Mesendoderm (in vitro differentiated cells): ENCODE results near the gene ZNRF1.

ENCODE experiments used
- DNase-seq: peaks from one replicate; pipeline ENCODE4 v3.0.0; 2013
- H2AK5ac ChIP-seq: 2 replicates; pipeline ENCODE4 v1.6.1; 2013; ENCODE audit warnings: low read length, inconsistent platforms
- H2BK120ac ChIP-seq: 2 replicates; pipeline ENCODE4 v1.6.1; 2013; ENCODE audit warnings: low read depth, mild to moderate bottlenecking, low read length, moderate library complexity, mixed read lengths
- H2BK15ac ChIP-seq: replicated peaks from 2 replicates; pipeline ENCODE4 v1.6.1; 2013; ENCODE audit warnings: low read depth, mild to moderate bottlenecking, moderate library complexity
- H2BK5ac ChIP-seq: 2 replicates; pipeline ENCODE4 v1.6.1; 2013; ENCODE audit warnings: low read length, inconsistent platforms
- H3K18ac ChIP-seq: 2 replicates; pipeline ENCODE4 v1.6.1; 2013; ENCODE audit warnings: mild to moderate bottlenecking, low read length, mixed read lengths
- H3K23ac ChIP-seq: one replicate; pipeline ENCODE4 v1.6.1; 2013; ENCODE audit warnings: low read length
- H3K27ac ChIP-seq: 2 replicates; pipeline ENCODE4 v1.5.1; 2013; ENCODE audit warnings: low read depth, mild to moderate bottlenecking, inconsistent platforms, low read length, moderate library complexity
- H3K27me3 ChIP-seq: 2 replicates; pipeline ENCODE4 v1.6.1; 2013; ENCODE audit warnings: low read length, control low read depth, mild to moderate bottlenecking, inconsistent platforms; ENCODE audit not compliant: insufficient read depth, poor library complexity
- H3K36me3 ChIP-seq: 2 replicates; pipeline ENCODE4 v1.6.1; 2013; ENCODE audit warnings: low read length, inconsistent platforms; ENCODE audit not compliant: control insufficient read depth, insufficient read depth
- H3K4ac ChIP-seq: one replicate; pipeline ENCODE4 v1.6.1; 2013; ENCODE audit warnings: low read depth, mild to moderate bottlenecking, low read length, moderate library complexity
- H3K4me1 ChIP-seq: 2 replicates; pipeline ENCODE4 v1.6.1; 2013; ENCODE audit warnings: low read depth, low read length, inconsistent platforms; ENCODE audit not compliant: control insufficient read depth
- H3K4me2 ChIP-seq: 2 replicates; pipeline ENCODE4 v1.6.1; 2013; ENCODE audit warnings: low read length
- H3K4me3 ChIP-seq: 2 replicates; pipeline ENCODE4 v1.5.1; 2013; ENCODE audit warnings: mild to moderate bottlenecking, low read length
- H3K56ac ChIP-seq: one replicate; pipeline ENCODE4 v1.6.1; 2013; ENCODE audit warnings: low read length
- H3K79me1 ChIP-seq: 2 replicates; pipeline ENCODE4 v1.6.1; 2013; ENCODE audit warnings: low read length, inconsistent platforms
- H3K79me2 ChIP-seq: 2 replicates; pipeline ENCODE4 v1.6.1; 2013; ENCODE audit warnings: mild to moderate bottlenecking, low read length; ENCODE audit not compliant: control insufficient read depth, insufficient read depth
- H3K9ac ChIP-seq: 2 replicates; pipeline ENCODE4 v1.6.1; 2013; ENCODE audit warnings: low read length, inconsistent platforms
- H4K5ac ChIP-seq: one replicate; pipeline ENCODE4 v1.6.1; 2013; ENCODE audit warnings: low read length
- H4K8ac ChIP-seq: one replicate; pipeline ENCODE4 v1.6.1; 2013; ENCODE audit warnings: low read depth, mild to moderate bottlenecking, control low read depth, low read length, moderate library complexity
- WGBS: extraction: QIAGEN DNeasy Blood & Tissue Kit; methylation state at CpG from one replicate; pipeline ENCODE4 v1.1.7; 2013; ENCODE audit warnings: low lambda C conversion rate, missing lambda C conversion rate; ENCODE audit not compliant: insufficient coverage; ENCODE audit errors: extremely low coverage; 5-methylcytosine and 5-hydroxymethylcytosine counted together

ZNRF1 gene

GRCh38 chr16:75002474-75002873, 3.6 kb downstream of the ZNRF1 start:
- Histone ChIP-seq H3K79me2 (peaks cover 70% of the 10 kb centered on the region), H3K4me1 (peaks cover 8% of the 10 kb centered on the region), H2BK5ac (no peak overlapping the region), H4K8ac (no peak overlapping the region), H2BK15ac (no peak overlapping the region), H3K27me3 (no peaks in the 10 kb centered on the region), H3K36me3 (no peaks in the 10 kb centered on the region), H2BK120ac (no peak overlapping the region), H2AK5ac (no peak overlapping the region), H3K9ac (no peak overlapping the region), H4K5ac (no peak overlapping the region), H3K79me1 (peaks cover 26% of the 10 kb centered on the region), H3K56ac (no peak overlapping the region), H3K4me3 (no peak overlapping the region), H3K18ac (no peak overlapping the region), H3K4me2 (no peak overlapping the region), H3K27ac (no peak overlapping the region), H3K23ac (no peak overlapping the region), H3K4ac (no peak overlapping the region)
- DNase-seq: no peak
- WGBS: no CpG with 5 or more reads among the region's 9 CpGs

- Histone ChIP-seq H3K4me2 (no peak overlapping the region), H4K8ac (no peak overlapping the region), H3K4me1 (peaks cover 8% of the 10 kb centered on the region), H2BK5ac (no peak overlapping the region), H2BK120ac (no peak overlapping the region), H4K5ac (no peak overlapping the region), H2AK5ac (no peak overlapping the region), H3K18ac (no peak overlapping the region), H3K9ac (no peak overlapping the region), H3K27ac (no peak overlapping the region), H3K36me3 (no peaks in the 10 kb centered on the region), H3K79me2 (peaks cover 79% of the 10 kb centered on the region), H3K23ac (no peak overlapping the region), H3K56ac (no peak overlapping the region), H3K4me3 (no peak overlapping the region), H3K4ac (no peak overlapping the region), H3K79me1 (peaks cover 30% of the 10 kb centered on the region), H2BK15ac (no peak overlapping the region), H3K27me3 (no peaks in the 10 kb centered on the region)
- WGBS: no CpG with 5 or more reads among the region's 5 CpGs
- DNase-seq: no peak
Observed at GRCh38 chr16:75003931-75004330, 5.1 kb downstream of the ZNRF1 start.

- peaks cover 82% of the 10 kb centered on the region for H3K79me2 ChIP-seq
- no peak overlapping the region for H3K4me3 ChIP-seq
- no peak for DNase-seq
- H2AK5ac ChIP-seq: no peak overlapping the region
- no peak overlapping the region for H3K27ac ChIP-seq
- no peak overlapping the region for H3K23ac ChIP-seq
- no CpG with 5 or more reads among the region's 3 CpGs for WGBS
- H3K27me3 ChIP-seq: no peaks in the 10 kb centered on the region
- no peak overlapping the region for H3K4me2 ChIP-seq
- peaks cover 8% of the 10 kb centered on the region for H3K4me1 ChIP-seq
- no peak overlapping the region for H2BK5ac ChIP-seq
- H3K4ac ChIP-seq: no peak overlapping the region
- no peak overlapping the region for H2BK15ac ChIP-seq
- H4K5ac ChIP-seq: no peak overlapping the region
- peaks cover 30% of the 10 kb centered on the region for H3K79me1 ChIP-seq
- no peak overlapping the region for H4K8ac ChIP-seq
- no peak overlapping the region for H3K18ac ChIP-seq
- H3K36me3 ChIP-seq: no peaks in the 10 kb centered on the region
- H3K9ac ChIP-seq: no peak overlapping the region
- no peak overlapping the region for H2BK120ac ChIP-seq
- no peak overlapping the region for H3K56ac ChIP-seq
Observed at GRCh38 chr16:75004460-75004859, 5.6 kb downstream of the ZNRF1 start.

- no peak for DNase-seq
- no peak overlapping the region for H3K4me3 ChIP-seq
- H3K27ac ChIP-seq: no peak overlapping the region
- peaks cover 25% of the 10 kb centered on the region for H3K79me1 ChIP-seq
- H3K9ac ChIP-seq: no peak overlapping the region
- peaks cover 74% of the 10 kb centered on the region for H3K79me2 ChIP-seq
- H3K4me1 ChIP-seq: peaks cover 7% of the 10 kb centered on the region
- H4K5ac ChIP-seq: no peak overlapping the region
- H2BK120ac ChIP-seq: no peak overlapping the region
- no peak overlapping the region for H4K8ac ChIP-seq
- H3K4ac ChIP-seq: no peak overlapping the region
- H3K27me3 ChIP-seq: no peaks in the 10 kb centered on the region
- no peak overlapping the region for H2BK15ac ChIP-seq
- no peak overlapping the region for H2BK5ac ChIP-seq
- H3K18ac ChIP-seq: no peak overlapping the region
- no peak overlapping the region for H3K4me2 ChIP-seq
- no peak overlapping the region for H3K23ac ChIP-seq
- no CpG with 5 or more reads among the region's 4 CpGs for WGBS
- H3K56ac ChIP-seq: no peak overlapping the region
- no peak overlapping the region for H2AK5ac ChIP-seq
- H3K36me3 ChIP-seq: no peaks in the 10 kb centered on the region
Observed at GRCh38 chr16:75005697-75006096, 6.9 kb downstream of the ZNRF1 start.

- Histone ChIP-seq H3K36me3 (no peaks in the 10 kb centered on the region), H2BK5ac (no peak overlapping the region), H4K5ac (no peak overlapping the region), H3K27me3 (no peaks in the 10 kb centered on the region), H3K9ac (no peak overlapping the region), H2BK15ac (no peak overlapping the region), H3K27ac (no peak overlapping the region), H3K4ac (no peak overlapping the region), H2AK5ac (no peak overlapping the region), H3K79me2 (peaks cover 72% of the 10 kb centered on the region), H4K8ac (no peak overlapping the region), H3K4me1 (peaks cover 10% of the 10 kb centered on the region), H2BK120ac (no peak overlapping the region), H3K4me2 (no peak overlapping the region), H3K23ac (no peak overlapping the region), H3K4me3 (no peak overlapping the region), H3K18ac (no peak overlapping the region), H3K79me1 (peaks cover 25% of the 10 kb centered on the region), H3K56ac (no peak overlapping the region)
- no CpG with 5 or more reads among the region's 1 CpG for WGBS
- no peak for DNase-seq
Observed at GRCh38 chr16:75007443-75007842, 8.6 kb downstream of the ZNRF1 start.

GRCh38 chr16:75010427-75010826, 11.6 kb downstream of the ZNRF1 start:
- Histone ChIP-seq H4K5ac (no peak overlapping the region), H3K18ac (no peak overlapping the region), H2BK15ac (no peak overlapping the region), H3K79me2 (peaks cover 58% of the 10 kb centered on the region), H3K4me2 (no peak overlapping the region), H3K36me3 (no peaks in the 10 kb centered on the region), H3K27ac (no peak overlapping the region), H3K56ac (no peak overlapping the region), H3K79me1 (peaks cover 21% of the 10 kb centered on the region), H3K4ac (no peak overlapping the region), H4K8ac (no peak overlapping the region), H2BK5ac (no peak overlapping the region), H3K23ac (no peak overlapping the region), H2AK5ac (no peak overlapping the region), H3K4me3 (no peak overlapping the region), H3K9ac (no peak overlapping the region), H2BK120ac (no peak overlapping the region), H3K27me3 (no peaks in the 10 kb centered on the region), H3K4me1 (peaks cover 8% of the 10 kb centered on the region)
- WGBS: no CpG with 5 or more reads among the region's 3 CpGs
- no peak for DNase-seq
